Brain microvascular endothelial cell (primary cell): ENCODE measurements around the gene RAB15.
A peak's percentile ranks its signal among the peaks of the same experiment; 100 is the strongest.

Source experiments
- DNase-seq: peaks from one replicate; pipeline ENCODE4 v3.0.0-alpha.2; 2020
- H3K27ac ChIP-seq: fragments of 250-450 bp; sonication (Bioruptor Pico); 2 replicates; pipeline ENCODE4 v1.5.1; 2020; ENCODE audit warnings: mild to moderate bottlenecking, moderate library complexity
- H3K27me3 ChIP-seq: fragments of 250-450 bp; sonication (Bioruptor Pico); replicated peaks from 2 replicates; pipeline ENCODE4 v1.5.1; 2020; ENCODE audit warnings: mild to moderate bottlenecking
- H3K36me3 ChIP-seq: fragments of 250-450 bp; sonication (Bioruptor Pico); replicated peaks from 2 replicates; pipeline ENCODE4 v1.5.1; 2020; ENCODE audit warnings: mild to moderate bottlenecking
- H3K4me3 ChIP-seq: 2 replicates; pipeline ENCODE4 v1.5.1; 2011; ENCODE audit warnings: low read depth, mild to moderate bottlenecking, control low read depth, low read length, moderate library complexity
- in situ Hi-C: cut with HindIII; loops from 2 replicates; pipeline ENCODE4 v1.10.0; 2017; ENCODE audit warnings: low sequenced_read_pairs, low pct_ligation_motif_present
- TF ChIP-seq, protein P1 (sequence below): IDR thresholded peaks from 2 replicates; pipeline ENCODE4 v1.5.1; 2011; ENCODE audit warnings: low read depth, mild to moderate bottlenecking, moderate library complexity, low read length, control low read depth, inconsistent platforms; ENCODE audit errors: missing control alignments

The RAB15 gene

DNA sequence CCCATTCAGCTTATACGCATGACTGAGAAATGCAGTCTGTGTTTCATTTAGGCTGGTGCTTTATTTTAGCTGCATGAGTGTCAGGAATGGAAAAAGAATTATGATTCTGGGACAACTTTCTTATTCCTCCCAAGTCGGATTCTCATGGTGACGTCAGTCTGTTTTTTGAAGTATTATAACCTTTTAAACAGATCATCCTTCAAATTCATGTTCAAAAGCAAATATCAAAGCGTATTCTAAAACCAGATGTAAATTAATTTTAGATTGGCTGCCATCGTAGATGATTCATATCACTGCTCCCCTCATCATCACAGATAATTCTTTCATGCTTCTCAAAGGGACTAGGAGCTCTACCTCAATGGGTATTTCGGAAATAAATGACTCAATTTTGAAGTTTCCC is 29.6 kb upstream of the RAB15 start:
- TF ChIP-seq, protein P1, sequence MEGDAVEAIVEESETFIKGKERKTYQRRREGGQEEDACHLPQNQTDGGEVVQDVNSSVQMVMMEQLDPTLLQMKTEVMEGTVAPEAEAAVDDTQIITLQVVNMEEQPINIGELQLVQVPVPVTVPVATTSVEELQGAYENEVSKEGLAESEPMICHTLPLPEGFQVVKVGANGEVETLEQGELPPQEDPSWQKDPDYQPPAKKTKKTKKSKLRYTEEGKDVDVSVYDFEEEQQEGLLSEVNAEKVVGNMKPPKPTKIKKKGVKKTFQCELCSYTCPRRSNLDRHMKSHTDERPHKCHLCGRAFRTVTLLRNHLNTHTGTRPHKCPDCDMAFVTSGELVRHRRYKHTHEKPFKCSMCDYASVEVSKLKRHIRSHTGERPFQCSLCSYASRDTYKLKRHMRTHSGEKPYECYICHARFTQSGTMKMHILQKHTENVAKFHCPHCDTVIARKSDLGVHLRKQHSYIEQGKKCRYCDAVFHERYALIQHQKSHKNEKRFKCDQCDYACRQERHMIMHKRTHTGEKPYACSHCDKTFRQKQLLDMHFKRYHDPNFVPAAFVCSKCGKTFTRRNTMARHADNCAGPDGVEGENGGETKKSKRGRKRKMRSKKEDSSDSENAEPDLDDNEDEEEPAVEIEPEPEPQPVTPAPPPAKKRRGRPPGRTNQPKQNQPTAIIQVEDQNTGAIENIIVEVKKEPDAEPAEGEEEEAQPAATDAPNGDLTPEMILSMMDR: no peak

DNA sequence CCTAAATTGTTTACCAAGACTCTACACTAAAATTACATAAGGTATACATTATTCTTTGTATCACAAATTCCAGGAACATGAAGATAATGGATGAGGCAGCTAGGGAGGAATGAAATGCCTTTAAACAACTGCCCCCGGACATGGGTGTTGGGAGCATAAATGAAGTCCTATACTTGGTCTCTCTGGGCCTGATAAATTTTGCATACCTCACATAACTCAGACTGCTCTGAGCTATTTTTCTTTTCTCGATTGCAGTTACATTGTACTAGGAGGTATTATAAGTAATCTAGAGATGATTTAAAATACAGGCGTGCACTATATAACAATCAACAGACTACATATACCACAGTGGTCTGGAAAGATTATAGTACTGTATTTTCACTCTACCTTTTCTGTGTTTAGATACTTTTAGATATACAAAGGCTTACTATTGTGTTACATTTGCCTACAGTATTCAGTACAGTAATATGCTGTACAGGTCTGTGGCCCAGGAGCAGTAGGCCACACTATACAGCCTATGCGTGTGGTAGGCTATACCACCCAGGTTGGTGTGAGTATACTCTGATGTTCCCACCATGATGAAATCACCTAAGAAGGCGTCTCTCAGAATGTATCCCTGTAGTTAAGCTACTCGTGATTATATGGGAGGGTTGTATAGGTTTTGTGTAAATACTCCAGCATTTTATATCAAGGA is 28.9 kb upstream of the RAB15 start:
- TF ChIP-seq, protein P1: no peak
- H3K27ac ChIP-seq: no peak overlapping the region
- H3K36me3 ChIP-seq: no peaks in the 10 kb centered on the region
- no peak overlapping the region for H3K4me3 ChIP-seq
- H3K27me3 ChIP-seq: no peaks in the 10 kb centered on the region
- peak; percentile 40 for DNase-seq
- in situ Hi-C loops: no loop called here

More for the DNA sequence above, 29.6 kb upstream of the RAB15 start:
- no peaks in the 10 kb centered on the region for H3K36me3 ChIP-seq
- H3K27me3 ChIP-seq: no peaks in the 10 kb centered on the region
- in situ Hi-C loops: no loop called here
- no peak overlapping the region for H3K4me3 ChIP-seq
- H3K27ac ChIP-seq: no peak overlapping the region
- DNase-seq: no peak

DNA sequence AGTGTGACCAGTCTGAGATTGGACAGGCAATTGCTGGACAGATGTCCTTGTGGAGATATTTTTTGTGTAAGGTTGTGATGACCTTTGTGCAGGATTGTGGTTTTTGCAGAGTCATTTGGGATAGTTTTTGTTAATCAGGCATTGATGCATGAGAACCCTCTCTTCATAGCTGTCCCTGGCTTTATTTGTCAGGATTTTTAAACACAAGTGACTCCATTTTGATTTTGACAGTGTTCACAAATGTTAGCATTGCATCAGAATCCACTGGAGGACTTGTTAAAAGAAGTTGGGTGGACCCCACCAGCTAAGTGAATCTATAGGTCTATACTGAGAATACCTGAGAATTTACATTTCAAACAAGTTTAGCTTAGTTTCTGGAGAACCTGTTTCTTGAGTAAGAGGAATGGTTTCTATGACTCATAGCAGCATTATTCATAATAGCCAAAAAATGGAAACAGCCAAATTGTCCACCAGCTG is 26.4 kb upstream of the RAB15 start:
- no peak overlapping the region for H3K4me3 ChIP-seq
- H3K27me3 ChIP-seq: no peaks in the 10 kb centered on the region
- TF ChIP-seq, protein P1: no peak
- DNase-seq: no peak
- no peaks in the 10 kb centered on the region for H3K36me3 ChIP-seq
- no peak overlapping the region for H3K27ac ChIP-seq
- in situ Hi-C loops: no loop called here

DNA sequence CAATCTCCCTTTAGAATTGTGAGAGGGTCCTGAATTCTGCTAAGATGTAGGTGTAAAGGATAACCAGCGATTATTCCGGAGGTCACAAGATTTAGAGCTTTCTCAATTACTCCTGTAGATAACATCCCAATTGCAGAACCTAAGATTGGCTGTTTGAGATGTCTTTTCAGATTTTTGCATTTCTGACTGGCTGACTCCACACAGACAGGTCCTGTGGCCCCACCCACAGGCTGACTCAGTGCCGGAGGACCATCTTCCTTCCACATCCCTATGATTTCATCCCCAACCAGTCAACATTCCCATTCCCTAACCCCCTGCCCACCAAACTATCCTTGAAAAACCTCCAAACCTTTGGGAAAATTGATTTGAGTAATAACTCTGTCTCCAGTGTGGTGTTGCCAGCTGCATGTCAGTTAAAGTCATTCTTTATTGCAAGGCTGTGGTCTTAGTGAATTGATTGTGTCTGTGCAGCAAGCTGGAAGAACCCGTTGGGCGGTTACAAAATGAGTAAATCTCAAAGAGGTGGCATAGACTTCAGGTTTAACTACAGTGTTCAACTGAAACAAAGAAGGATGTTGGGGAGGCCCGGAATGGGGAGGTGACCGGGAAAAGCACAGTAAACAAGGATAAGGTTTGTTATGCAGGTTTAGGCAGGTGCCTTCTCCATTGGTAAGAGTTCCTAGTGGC is 25.1 kb upstream of the RAB15 start:
- TF ChIP-seq, protein P1: no peak
- no peak overlapping the region for H3K4me3 ChIP-seq
- H3K27me3 ChIP-seq: no peaks in the 10 kb centered on the region
- no peaks in the 10 kb centered on the region for H3K36me3 ChIP-seq
- in situ Hi-C loops: no loop called here
- DNase-seq: no peak
- no peak overlapping the region for H3K27ac ChIP-seq

DNA sequence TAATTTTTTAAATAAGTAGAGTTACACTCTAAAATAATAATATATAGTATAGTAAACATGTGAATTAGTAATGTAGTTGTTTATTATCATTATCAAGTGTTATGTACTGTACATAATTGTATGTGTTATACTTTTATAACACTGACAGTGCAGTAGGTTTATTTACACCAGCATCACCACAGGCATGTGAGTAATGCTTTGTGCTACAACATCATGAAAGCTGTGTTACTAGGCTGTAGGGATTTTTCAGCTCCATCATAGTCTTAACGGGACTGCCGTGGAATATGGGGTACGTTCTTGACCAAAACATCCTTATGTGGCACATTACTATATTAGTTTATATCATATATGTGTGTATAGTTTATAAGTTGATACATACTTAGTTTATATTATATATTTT is 23.2 kb upstream of the RAB15 start:
- Histone ChIP-seq H3K36me3 (no peaks in the 10 kb centered on the region), H3K4me3 (no peak overlapping the region), H3K27ac (no peak overlapping the region), H3K27me3 (no peaks in the 10 kb centered on the region)
- in situ Hi-C loops: no loop called here
- TF ChIP-seq, protein P1: no peak
- DNase-seq: no peak
